Measurements from ENCODE around the gene TMEM125.

The TMEM125 gene

DNA sequence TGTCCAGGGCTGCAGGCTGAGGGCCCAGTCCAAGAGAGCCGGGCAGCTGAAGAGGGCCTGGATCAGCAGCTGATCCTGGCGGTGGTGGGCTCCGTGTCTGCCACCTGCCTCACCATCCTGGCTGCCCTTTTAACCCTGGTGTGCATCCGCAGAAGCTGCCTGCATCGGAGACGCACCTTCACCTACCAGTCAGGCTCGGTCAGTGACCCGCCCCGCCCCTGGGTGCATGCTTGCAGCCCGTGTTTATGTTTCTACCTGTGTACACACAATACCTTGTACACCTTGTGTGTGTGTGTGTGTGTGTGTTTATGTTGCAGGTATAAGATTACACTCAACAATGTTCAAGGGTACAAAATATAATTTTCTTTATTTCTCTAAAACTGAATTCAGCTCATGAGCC, 44.0 kb downstream of the TMEM125 start:
- no peak for DNase-seq

GRCh38 chr1:43314233-43314632, 44.5 kb downstream of the TMEM125 start:
- DNase-seq = no peak

DNA sequence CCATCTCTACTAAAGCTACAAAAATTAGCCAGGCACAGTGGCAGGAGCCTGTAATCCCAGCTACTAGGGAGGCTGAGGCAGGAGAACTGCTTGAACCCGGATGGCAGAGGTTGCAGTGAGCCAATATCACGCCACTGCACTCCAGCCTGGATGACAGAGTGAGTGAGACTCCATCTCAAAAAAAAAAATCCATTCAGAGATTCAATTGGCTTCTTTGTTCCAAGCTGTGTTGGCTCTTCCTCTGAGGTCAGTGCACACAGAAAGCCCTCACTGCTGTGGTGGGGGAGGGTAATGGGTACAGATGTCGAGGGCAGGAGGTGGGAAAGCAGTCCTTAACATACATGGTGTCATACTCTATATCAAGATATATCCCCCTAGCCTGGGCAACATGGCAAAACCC, 45.7 kb downstream of the TMEM125 start:
- no peak for DNase-seq

- peak; percentile 18 for DNase-seq
These were observed 46.4 kb downstream of the TMEM125 start for GRCh38 chr1:43315963-43316737.

- DNase-seq = no peak
These were observed 47.1 kb downstream of the TMEM125 start for GRCh38 chr1:43316738-43317520.

DNA sequence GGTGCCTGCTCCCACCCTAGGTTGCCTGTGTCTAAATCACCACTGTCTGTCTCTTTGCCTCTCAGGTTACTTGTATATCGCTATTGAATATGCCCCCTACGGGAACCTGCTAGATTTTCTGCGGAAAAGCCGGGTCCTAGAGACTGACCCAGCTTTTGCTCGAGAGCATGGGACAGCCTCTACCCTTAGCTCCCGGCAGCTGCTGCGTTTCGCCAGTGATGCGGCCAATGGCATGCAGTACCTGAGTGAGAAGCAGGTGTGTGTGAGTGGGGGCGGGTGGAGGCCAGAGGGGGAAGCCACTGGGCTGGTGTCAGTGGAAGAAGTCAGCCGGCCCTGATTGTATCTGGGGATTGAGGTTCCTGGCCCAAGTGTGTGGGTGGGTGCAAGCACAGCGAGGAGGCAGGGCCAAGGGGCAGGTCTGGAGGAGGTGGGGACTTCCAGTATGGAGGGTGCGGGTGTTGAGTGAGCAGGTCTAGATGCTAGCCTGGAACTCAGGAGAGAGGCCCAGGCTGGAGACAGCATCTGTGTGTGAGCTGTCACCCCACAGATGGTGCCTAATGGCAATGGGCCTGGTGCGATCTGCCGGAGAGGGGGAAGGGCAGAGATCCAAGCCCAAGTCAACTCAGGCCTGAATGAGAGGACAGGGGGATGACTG, 48.2 kb downstream of the TMEM125 start:
- DNase-seq = no peak

- no peak for DNase-seq
These were observed 49.0 kb downstream of the TMEM125 start for GRCh38 chr1:43318831-43319230.

GRCh38 chr1:43319288-43319687, 49.5 kb downstream of the TMEM125 start:
- no peak for DNase-seq

DNA sequence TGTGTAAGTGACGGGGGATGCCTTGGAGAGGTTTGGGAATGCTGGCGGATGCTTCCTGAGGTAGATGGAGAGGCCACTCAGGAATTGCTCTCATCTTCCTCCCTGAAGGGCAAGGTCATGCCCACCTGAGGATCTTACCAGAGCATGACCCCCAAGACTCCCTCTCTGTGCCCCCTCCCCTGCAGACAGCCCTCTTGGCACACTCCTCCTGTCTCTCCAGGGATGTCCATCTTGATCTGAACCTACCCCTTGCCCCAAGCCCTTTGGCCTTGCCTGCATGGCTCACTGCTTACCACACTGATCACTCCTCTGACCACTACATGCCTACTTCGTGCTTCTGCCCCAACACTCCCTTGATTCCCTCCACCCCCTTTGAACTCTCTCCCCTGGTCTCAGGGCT, 50.0 kb downstream of the TMEM125 start:
- peak; percentile 13 for DNase-seq

- DNase-seq = no peak
These were observed 51.6 kb downstream of the TMEM125 start for GRCh38 chr1:43321331-43321891.

GRCh38 chr1:43322506-43322905, 52.7 kb downstream of the TMEM125 start:
- DNase-seq = no peak
